Dendritic cell treated with granulocyte-macrophage colony-stimulating factor and Interleukin-4, amounts not matched to agents 40 ng/mL and 50 ng/mL, for 4 days (primary cell): ENCODE results near the gene ATAD5.
"Not testable (repeated sequence)": the region's sequence is repeated elsewhere in the genome, so short reads cannot be mapped to it uniquely, and the experiment has no call there.

Experiments used
- H3K27ac Mint-ChIP-seq: one replicate; pipeline ENCODE4 v1.8.0; 2022; ENCODE audit warnings: mild to moderate bottlenecking, mixed read lengths
- H3K27me3 Mint-ChIP-seq: one replicate; pipeline ENCODE4 v1.8.0; 2022; ENCODE audit warnings: mild to moderate bottlenecking, mixed read lengths
- H3K36me3 Mint-ChIP-seq: one replicate; pipeline ENCODE4 v1.8.0; 2022; ENCODE audit warnings: low read depth, mixed read lengths
- H3K4me1 Mint-ChIP-seq: one replicate; pipeline ENCODE4 v1.8.0; 2022; ENCODE audit warnings: low read depth, mixed read lengths
- H3K4me3 Mint-ChIP-seq: one replicate; pipeline ENCODE4 v1.8.0; 2022; ENCODE audit warnings: mild to moderate bottlenecking, moderate library complexity, mixed read lengths
- H3K9me3 Mint-ChIP-seq: one replicate; pipeline ENCODE4 v1.8.0; 2022; ENCODE audit warnings: mixed read lengths
- intact Hi-C: fragments of 100-400 bp; cut with micrococcal nuclease; formaldehyde crosslinking; loops from one replicate; pipeline ENCODE4 v1.15.0; 2022

Gene ATAD5

DNA sequence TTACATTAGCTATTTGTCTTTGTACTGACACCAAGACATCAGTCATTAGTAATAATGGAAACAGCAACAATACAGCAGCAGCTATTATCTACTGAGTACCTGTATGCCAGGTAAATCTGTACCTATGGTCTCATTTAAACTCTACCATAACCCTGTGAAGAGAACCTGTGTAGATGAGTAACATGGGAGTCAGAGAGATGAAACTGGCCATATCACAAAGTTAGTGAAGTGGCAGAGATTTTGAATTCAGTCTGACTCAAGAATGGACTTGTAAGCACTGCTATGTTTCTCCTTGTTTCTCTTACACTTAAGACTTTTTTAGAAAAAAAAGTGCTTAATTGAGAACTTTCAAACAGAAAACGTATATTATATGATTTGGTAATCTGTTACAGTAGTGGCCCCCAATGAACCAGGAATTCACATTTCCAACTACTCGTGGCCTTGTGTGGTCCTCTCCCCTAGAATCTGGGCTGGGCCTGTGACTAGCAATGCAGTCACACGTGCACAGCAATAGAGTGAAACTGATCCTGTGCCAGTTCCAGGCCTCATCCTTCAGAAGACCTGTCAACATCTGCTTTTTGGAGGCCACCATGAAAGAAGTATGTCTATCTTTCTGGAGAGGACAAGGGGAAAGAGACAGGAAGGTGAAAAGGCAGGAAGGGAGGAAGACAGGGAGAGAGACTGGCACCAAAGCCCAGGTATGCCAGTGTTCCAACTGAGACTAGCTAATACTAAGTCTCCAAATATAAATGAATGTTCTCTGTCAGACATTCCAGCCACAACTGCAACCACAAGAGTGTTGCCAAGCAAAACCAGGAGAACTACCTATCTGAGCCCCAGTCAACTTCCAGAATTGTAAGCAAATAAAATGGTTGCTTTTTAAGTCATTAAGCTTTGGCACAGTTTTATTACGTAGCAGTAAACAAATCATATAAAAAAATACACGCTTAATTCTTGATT is 19.3 kb upstream of the ATAD5 start:
- Mint-ChIP-seq H3K4me1 (peaks cover 49% of the 10 kb centered on the region), H3K4me3 (no peak overlapping the region), H3K27ac (peak overlapping the region; percentile 61), H3K9me3 (no peaks in the 10 kb centered on the region), H3K36me3 (peaks cover 63% of the 10 kb centered on the region), H3K27me3 (no peaks in the 10 kb centered on the region)
- intact Hi-C loops, result no loop called here

DNA sequence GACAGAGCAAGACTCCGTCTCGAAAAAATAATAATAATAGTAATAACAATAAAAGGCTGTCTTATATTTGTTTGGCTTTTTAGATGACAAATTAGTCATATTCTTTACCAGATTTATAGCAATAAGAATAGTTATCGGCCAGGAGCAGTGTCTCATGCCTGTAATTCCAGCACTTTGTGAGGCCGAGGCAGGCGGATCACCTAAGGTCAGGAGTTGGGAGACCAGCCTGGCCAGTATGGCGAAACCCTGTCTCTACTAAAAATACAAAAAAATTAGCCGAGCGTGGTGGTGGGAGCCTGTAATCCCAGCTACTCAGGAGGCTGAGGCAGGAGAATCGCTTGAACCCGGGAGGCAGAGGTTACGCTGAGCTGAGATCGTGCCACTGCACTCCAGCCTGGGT is 17.5 kb upstream of the ATAD5 start:
- Mint-ChIP-seq H3K36me3 (peaks cover 68% of the 10 kb centered on the region), H3K4me1 (peaks cover 51% of the 10 kb centered on the region), H3K4me3 (peak overlapping the region; percentile 2), H3K27ac (peak overlapping the region; percentile 83)
- intact Hi-C loops, H3K27me3 Mint-ChIP-seq, H3K9me3 Mint-ChIP-seq: not testable (repeated sequence)

DNA sequence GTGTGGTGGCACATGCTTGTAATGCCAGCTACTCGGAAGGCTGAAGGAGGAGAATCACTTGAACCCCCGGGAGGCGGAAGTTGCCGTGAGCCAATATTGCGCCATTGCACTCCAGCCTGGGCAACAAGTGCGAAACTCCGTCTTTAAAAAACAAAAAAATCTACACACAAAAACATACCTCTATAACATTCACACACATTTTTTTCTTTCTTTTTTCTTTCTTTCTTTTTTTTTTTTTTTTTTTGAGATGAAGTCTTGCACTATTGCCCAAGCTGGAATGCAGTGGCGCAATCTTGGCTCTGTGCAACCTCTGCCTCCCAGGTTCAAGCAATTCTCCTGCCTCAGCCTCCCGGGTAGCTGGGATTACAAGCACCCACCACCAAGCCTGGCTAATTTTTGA is 16.9 kb upstream of the ATAD5 start:
- H3K27ac Mint-ChIP-seq, result peak overlapping the region; percentile 83
- H3K27me3 Mint-ChIP-seq, H3K9me3 Mint-ChIP-seq, intact Hi-C loops: not testable (repeated sequence)
- peak overlapping the region; percentile 70 for H3K4me3 Mint-ChIP-seq
- H3K36me3 Mint-ChIP-seq, result peaks cover 63% of the 10 kb centered on the region
- peaks cover 48% of the 10 kb centered on the region for H3K4me1 Mint-ChIP-seq

DNA sequence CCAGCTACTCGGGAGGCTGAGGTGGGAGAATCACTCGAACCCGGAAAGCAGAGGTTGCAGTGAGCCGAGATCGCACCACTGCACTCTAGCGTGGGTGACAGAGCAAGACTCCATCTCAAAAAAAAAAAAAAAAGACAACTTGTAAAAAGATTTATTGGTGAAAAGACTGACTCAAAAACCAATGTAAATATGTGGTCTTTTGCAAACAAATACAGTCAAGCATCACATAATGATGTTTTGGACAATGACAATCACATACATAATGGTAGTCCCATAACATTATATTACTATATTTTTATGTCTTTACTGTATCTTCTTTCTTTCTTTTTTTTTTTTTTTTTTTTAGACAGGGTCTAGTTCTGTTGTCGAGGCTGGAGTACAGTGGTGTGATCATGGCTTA is 15.6 kb upstream of the ATAD5 start:
- Mint-ChIP-seq H3K36me3 (peaks cover 50% of the 10 kb centered on the region), H3K27ac (peak overlapping the region; percentile 83), H3K27me3 (no peaks in the 10 kb centered on the region), H3K4me1 (peaks cover 59% of the 10 kb centered on the region), H3K9me3 (no peaks in the 10 kb centered on the region), H3K4me3 (no peak overlapping the region)
- intact Hi-C loops, result no loop called here

DNA sequence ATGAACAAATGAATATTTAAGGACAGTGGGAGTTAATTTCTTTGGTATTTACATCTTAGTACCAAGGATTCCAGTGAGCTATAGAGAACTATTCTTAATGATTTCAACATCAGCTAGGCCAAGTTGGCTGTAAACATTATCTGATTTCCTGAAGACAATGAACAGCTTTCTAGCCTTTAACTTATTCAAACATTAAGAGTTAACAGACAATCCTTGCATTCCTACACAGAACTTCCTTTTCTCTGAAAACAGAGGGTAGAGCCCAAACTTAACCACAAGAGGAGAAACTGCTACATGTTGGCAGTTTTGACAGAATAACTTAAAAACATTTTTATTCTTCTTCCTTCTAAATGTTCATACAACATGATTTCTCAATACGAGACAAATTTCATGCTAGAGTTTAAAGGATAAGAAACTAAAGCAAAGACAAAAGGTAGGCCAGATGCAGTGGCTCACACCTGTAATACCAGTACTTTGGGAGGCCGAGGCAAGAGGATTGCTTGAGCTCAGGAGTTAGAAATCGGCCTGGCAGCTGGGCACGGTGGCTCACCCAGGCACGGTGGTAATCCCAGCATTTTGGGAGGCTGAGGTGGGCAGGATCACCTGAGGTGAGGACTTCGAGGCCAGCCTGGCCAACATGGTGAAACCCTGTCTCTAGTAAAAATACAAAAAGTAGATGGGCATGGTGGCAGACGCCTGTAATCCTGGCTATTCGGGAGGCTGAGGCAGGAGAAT is 11.6 kb upstream of the ATAD5 start:
- Mint-ChIP-seq H3K27me3 (no peaks in the 10 kb centered on the region), H3K27ac (peak overlapping the region; percentile 92), H3K36me3 (peaks cover 39% of the 10 kb centered on the region), H3K4me1 (peaks cover 67% of the 10 kb centered on the region), H3K9me3 (no peaks in the 10 kb centered on the region), H3K4me3 (peak overlapping the region; percentile 100)
- intact Hi-C loops, result loop anchor here (5.0 kb wide), 1 partner anchor 343 kb away; the partner anchor contains the start of gene GOSR1

DNA sequence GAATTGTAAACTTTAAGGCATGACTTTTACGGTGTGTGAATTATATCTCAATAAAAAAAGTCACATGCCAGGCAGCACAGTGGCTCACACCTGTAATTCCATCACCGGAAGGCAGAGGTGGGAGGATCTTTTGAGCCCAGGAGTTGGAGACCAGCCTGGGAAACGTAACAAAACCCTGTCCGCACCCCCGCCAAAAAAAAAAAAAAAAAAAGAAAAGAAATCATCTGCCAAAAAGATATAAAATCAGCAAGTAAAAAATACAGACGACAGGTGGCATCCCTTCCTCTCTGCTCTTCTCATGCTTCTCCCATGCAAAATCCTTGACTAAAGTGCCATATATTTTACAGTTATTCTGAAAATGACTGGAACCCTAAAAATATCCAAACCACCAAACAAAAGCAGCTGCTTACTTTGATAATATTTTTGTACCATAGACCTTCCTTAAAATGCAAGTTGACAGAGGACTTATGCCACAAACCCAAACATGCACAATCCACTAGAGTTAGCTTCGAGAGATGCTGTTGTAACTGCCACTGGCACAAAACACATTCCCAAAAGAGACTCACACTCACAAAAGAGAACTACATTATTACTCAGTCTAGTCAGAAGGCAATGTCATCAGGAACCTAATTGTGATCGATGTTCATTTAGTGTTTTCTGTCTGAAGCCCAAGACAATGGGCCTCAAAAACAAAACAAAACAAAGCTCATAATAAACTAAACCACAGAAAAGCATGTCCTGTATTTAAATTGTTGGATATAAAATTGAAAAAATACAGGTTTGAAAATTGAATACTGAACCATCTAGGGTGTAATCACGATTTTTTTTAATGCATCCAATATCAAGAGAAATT is 9.7 kb upstream of the ATAD5 start:
- intact Hi-C loops, result loop anchor here (2.0 to 5.0 kb wide), 2 partner anchors 13 to 345 kb away; partner anchors contain the start of gene GOSR1
- H3K27ac Mint-ChIP-seq, result peak overlapping the region; percentile 92
- peak overlapping the region; percentile 100 for H3K4me3 Mint-ChIP-seq
- no peaks in the 10 kb centered on the region for H3K9me3 Mint-ChIP-seq
- peaks cover 23% of the 10 kb centered on the region for H3K36me3 Mint-ChIP-seq
- no peaks in the 10 kb centered on the region for H3K27me3 Mint-ChIP-seq
- H3K4me1 Mint-ChIP-seq, result peaks cover 58% of the 10 kb centered on the region

DNA sequence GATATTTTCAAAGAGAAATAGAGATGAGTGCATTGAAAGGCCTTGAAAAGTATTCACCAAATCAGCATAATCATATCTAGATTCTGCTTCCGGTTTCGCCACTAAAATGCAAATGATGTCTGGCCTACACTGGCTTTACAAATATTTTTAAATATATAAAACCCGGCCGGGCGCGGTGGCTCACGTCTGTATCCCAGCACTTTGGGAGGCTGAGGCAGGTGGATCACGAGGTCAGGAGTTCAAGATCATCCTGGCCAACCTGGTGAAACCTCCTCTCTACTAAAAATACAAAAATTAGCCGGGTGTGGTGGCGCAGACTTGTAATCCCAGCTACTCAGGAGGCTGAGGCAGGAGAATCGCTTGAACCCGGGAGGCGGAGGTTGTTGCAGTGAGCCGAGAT is 8.8 kb upstream of the ATAD5 start:
- not testable (repeated sequence) for H3K9me3 Mint-ChIP-seq, H3K27me3 Mint-ChIP-seq
- Mint-ChIP-seq H3K27ac (peak overlapping the region; percentile 92), H3K4me1 (peaks cover 57% of the 10 kb centered on the region), H3K4me3 (peak overlapping the region; percentile 100), H3K36me3 (peaks cover 22% of the 10 kb centered on the region)
- intact Hi-C loops, result loop anchor here (2.0 to 5.0 kb wide), 2 partner anchors 14 to 346 kb away; partner anchors contain the start of gene GOSR1

DNA sequence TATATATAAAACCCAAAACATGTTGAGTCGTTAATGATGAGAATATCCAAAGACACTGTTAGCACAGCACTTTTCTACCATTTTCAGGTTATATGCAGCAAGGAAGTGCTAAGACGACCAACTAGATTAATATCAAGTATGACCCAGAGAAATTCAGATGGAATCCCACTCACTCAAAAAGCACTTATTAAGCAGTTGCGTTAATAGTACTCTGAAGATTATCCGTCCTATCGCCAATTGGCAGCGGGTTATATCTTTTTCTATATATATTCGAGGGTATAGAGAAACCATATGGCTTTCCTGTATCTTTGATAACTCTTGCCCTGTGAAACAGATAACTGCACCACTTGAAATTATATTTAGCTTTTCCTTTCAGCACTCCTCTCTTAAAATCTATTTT is 8.3 kb upstream of the ATAD5 start:
- Mint-ChIP-seq H3K4me1 (peaks cover 56% of the 10 kb centered on the region), H3K27me3 (no peaks in the 10 kb centered on the region)

DNA sequence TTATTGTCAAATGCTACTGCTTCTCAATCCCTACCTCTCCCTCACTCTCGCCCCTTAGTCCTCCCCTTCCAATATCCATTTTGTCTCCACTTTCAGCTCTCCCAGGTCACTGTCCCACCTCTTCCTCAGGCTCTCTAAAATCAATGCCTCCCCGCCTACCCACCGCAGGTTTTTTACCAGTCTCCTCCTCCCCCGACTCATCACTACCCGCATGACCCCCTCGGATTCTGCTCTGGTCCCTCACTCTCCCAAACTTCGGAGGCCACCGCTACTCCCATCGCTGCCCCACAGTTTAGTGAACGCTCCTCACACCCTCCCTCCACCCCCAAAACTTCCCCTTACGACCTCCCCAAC is 7.8 kb upstream of the ATAD5 start:
- H3K4me3 Mint-ChIP-seq, result peak overlapping the region; percentile 100
- intact Hi-C loops, result loop anchor here (5.0 kb wide), 1 partner anchor 347 kb away; the partner anchor contains the start of gene GOSR1
- H3K27ac Mint-ChIP-seq, result peak overlapping the region; percentile 95
- peaks cover 17% of the 10 kb centered on the region for H3K36me3 Mint-ChIP-seq
- no peaks in the 10 kb centered on the region for H3K9me3 Mint-ChIP-seq
- no peaks in the 10 kb centered on the region for H3K27me3 Mint-ChIP-seq
- peaks cover 50% of the 10 kb centered on the region for H3K4me1 Mint-ChIP-seq

More for the DNA sequence above, 8.3 kb upstream of the ATAD5 start:
- H3K27ac Mint-ChIP-seq, result peak overlapping the region; percentile 95
- peak overlapping the region; percentile 100 for H3K4me3 Mint-ChIP-seq
- no peaks in the 10 kb centered on the region for H3K9me3 Mint-ChIP-seq
- intact Hi-C loops, result loop anchor here (2.0 to 5.0 kb wide), 2 partner anchors 15 to 346 kb away; partner anchors contain the start of gene GOSR1
- H3K36me3 Mint-ChIP-seq, result peaks cover 22% of the 10 kb centered on the region

DNA sequence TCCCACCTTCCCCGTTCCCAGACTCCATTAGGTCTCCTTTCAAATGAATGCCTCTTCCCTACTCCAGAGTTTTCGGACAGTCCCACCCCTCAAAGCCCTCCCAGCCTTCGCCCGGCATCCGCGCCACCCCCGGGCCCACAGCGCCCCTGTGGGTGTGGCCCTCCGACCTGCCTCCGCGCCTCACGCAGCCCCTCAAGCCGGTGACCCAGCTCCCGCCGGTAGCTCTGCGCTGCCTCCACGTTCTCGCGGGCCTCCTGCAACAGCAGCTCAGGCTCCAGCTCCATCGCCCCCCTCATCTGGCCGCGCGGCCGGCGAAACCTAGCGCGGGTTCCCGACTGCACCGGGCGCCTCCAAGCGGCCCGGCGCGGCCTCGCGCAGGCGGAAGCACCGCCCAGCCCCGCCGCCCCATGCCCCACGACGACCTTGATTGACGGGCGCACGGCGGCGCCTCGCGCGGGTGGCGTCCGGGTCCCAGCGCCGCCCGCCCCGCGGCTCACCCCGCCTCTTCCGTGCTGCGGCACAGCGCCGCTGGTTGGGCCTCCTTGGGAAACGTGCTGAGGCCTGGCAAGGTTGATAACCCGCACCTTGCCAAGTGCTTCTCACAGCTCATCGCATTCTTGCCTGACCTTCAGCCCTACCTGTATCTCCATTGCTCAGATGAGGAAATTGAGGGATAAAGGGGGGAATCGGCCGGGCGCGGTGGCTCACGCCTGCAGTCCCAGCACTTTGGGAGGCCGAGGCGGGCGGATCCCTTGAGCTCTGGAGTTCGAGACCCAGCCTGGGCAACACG is 7.2 kb upstream of the ATAD5 start, which contains the start of gene CRLF3:
Gene CRLF3 (minus strand): TSS at position 337 of the 790 bp plus-strand sequence. CDS start 41 bp downstream, at position 296.
- peaks cover 45% of the 10 kb centered on the region for H3K4me1 Mint-ChIP-seq
- H3K36me3 Mint-ChIP-seq, result peaks cover 14% of the 10 kb centered on the region
- H3K4me3 Mint-ChIP-seq, result peak within 1 kb of the TSS; percentile 100

DNA sequence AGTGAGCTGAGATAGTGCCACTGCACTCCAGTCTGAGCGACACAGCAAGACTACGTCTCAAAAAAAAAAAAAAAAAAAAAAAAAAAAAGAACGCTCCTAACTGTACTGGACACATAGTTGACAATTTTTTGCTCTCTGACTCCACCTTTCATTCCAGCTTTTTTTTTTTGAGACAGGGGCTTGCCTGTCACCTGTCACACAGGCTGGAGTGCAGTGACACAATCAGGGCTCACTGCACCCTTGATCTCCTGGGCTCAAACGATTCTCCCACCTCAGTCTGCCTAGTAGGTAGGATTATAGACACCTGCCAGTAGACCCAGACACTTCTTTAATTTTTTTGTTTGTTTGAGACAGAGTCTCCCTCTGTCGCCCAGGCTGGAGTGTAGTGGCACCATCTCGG is 4.7 kb upstream of the ATAD5 start:
- H3K9me3 Mint-ChIP-seq, result no peaks in the 10 kb centered on the region
- H3K27me3 Mint-ChIP-seq, result no peaks in the 10 kb centered on the region
- H3K4me3 Mint-ChIP-seq, result no peak overlapping the region

More for the DNA sequence above, 7.2 kb upstream of the ATAD5 start, which contains the start of gene CRLF3:
- no peaks in the 10 kb centered on the region for H3K9me3 Mint-ChIP-seq
- intact Hi-C loops, result loop anchor here (5.0 kb wide), 1 partner anchor 347 kb away; the partner anchor contains the start of gene GOSR1
- H3K27ac Mint-ChIP-seq, result peak within 1 kb of the TSS; percentile 95
- no peaks in the 10 kb centered on the region for H3K27me3 Mint-ChIP-seq

DNA sequence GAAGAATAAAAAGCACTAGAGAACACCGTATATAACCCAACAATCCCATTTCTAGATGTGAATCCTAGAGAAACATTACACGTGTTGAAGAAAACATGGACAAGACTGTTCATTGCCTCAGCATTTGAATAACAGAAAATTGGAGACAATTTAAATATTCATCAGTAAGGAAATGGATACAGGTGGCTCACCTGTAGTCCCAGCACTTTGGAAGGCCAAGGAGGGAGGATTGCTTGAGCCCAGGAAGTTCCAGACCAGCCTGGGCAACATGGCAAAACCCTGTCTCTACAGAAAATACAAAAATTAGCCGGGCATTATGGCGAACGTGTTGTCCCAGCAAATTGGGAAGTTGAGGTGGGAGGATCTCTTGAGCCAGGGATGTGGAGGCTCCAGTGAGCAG is 2.7 kb upstream of the ATAD5 start:
- Mint-ChIP-seq H3K4me1 (peaks cover 33% of the 10 kb centered on the region), H3K9me3 (no peaks in the 10 kb centered on the region), H3K36me3 (peaks cover 13% of the 10 kb centered on the region), H3K4me3 (no peak overlapping the region), H3K27me3 (no peaks in the 10 kb centered on the region), H3K27ac (no peak overlapping the region)
- intact Hi-C loops, result no loop called here

More for the DNA sequence above, 4.7 kb upstream of the ATAD5 start:
- Mint-ChIP-seq H3K4me1 (peaks cover 33% of the 10 kb centered on the region), H3K27ac (no peak overlapping the region), H3K36me3 (peaks cover 18% of the 10 kb centered on the region)
- intact Hi-C loops, result no loop called here
